ENCODE results near the gene DAPK1.

Gene DAPK1

GRCh38 chr9:87517732-87518131 lies 20.1 kb downstream of the DAPK1 start:
- no peak for DNase-seq (ENCODE audit: low read depth)

- DNase-seq (ENCODE audit: low read depth), result no peak
Observed at GRCh38 chr9:87518702-87519335, 21.2 kb downstream of the DAPK1 start.

- DNase-seq (ENCODE audit: low read depth), result no peak
Observed at GRCh38 chr9:87519461-87519860, 21.8 kb downstream of the DAPK1 start.

GRCh38 chr9:87520172-87520683 lies 22.6 kb downstream of the DAPK1 start:
- DNase-seq (ENCODE audit: low read depth), result no peak

- no peak for DNase-seq (ENCODE audit: low read depth)
Observed at GRCh38 chr9:87521834-87522233, 24.2 kb downstream of the DAPK1 start.

GRCh38 chr9:87524061-87524460 lies 26.4 kb downstream of the DAPK1 start:
- DNase-seq (ENCODE audit: low read depth), result no peak

GRCh38 chr9:87525546-87526303 lies 28.1 kb downstream of the DAPK1 start:
- no peak for DNase-seq (ENCODE audit: low read depth)

GRCh38 chr9:87527211-87527916 lies 29.7 kb downstream of the DAPK1 start:
- DNase-seq (ENCODE audit: low read depth), result no peak

- DNase-seq (ENCODE audit: low read depth), result no peak
Observed at GRCh38 chr9:87528969-87529368, 31.3 kb downstream of the DAPK1 start.

GRCh38 chr9:87529671-87530070 lies 32.0 kb downstream of the DAPK1 start:
- DNase-seq (ENCODE audit: low read depth), result no peak

GRCh38 chr9:87530716-87531115 lies 33.0 kb downstream of the DAPK1 start:
- DNase-seq (ENCODE audit: low read depth), result no peak

- no peak for DNase-seq (ENCODE audit: low read depth)
Observed at GRCh38 chr9:87531370-87532295, 34.0 kb downstream of the DAPK1 start.

- no peak for DNase-seq (ENCODE audit: low read depth)
Observed at GRCh38 chr9:87533271-87533670, 35.6 kb downstream of the DAPK1 start.

GRCh38 chr9:87534036-87534435 lies 36.4 kb downstream of the DAPK1 start:
- no peak for DNase-seq (ENCODE audit: low read depth)

- no peak for DNase-seq (ENCODE audit: low read depth)
Observed at GRCh38 chr9:87534957-87535356, 37.3 kb downstream of the DAPK1 start.

- no peak for DNase-seq (ENCODE audit: low read depth)
Observed at GRCh38 chr9:87535817-87536539, 38.3 kb downstream of the DAPK1 start.

- DNase-seq (ENCODE audit: low read depth), result no peak
Observed at GRCh38 chr9:87537625-87538024, 40.0 kb downstream of the DAPK1 start.

GRCh38 chr9:87540444-87541105 lies 42.9 kb downstream of the DAPK1 start:
- no peak for DNase-seq (ENCODE audit: low read depth)

- no peak for DNase-seq (ENCODE audit: low read depth)
Observed at GRCh38 chr9:87541663-87542062, 44.0 kb downstream of the DAPK1 start.

GRCh38 chr9:87542141-87542540 lies 44.5 kb downstream of the DAPK1 start:
- no peak for DNase-seq (ENCODE audit: low read depth)

- DNase-seq (ENCODE audit: low read depth), result no peak
Observed at GRCh38 chr9:87543251-87543650, 45.6 kb downstream of the DAPK1 start.

Data from ELR (cell line).